Hematopoietic multipotent progenitor cell treated with erythropoietin and hydrocortisone succinate and interleukin-3 and kit ligand, for 8 days (in vitro differentiated cells): ENCODE results near the gene TOR1AIP2.
"Not testable (repeated sequence)": the region's sequence is repeated elsewhere in the genome, so short reads cannot be mapped to it uniquely, and the experiment has no call there.

ENCODE experiments used
- DNase-seq: peaks from one replicate; pipeline ENCODE4 v3.0.0-alpha.2; 2015

Gene TOR1AIP2

GRCh38 chr1:179805291-179806195 lies 72.1 kb downstream of the TOR1AIP2 start:
- DNase-seq: no peak

GRCh38 chr1:179804417-179804816 lies 73.2 kb downstream of the TOR1AIP2 start:
- DNase-seq: not testable (repeated sequence)

- DNase-seq: no peak
Measured at GRCh38 chr1:179803918-179804317, 73.7 kb downstream of the TOR1AIP2 start.

- DNase-seq: no peak
Measured at GRCh38 chr1:179803104-179803503, 74.5 kb downstream of the TOR1AIP2 start.

- DNase-seq: no peak
Measured at GRCh38 chr1:179800481-179800880, 77.1 kb downstream of the TOR1AIP2 start.

- DNase-seq: no peak
Measured at GRCh38 chr1:179798864-179799516, 78.6 kb downstream of the TOR1AIP2 start.

GRCh38 chr1:179798213-179798863 lies 79.3 kb downstream of the TOR1AIP2 start:
- no peak for DNase-seq

- DNase-seq: no peak
Measured at GRCh38 chr1:179794669-179795068, 82.9 kb downstream of the TOR1AIP2 start.

GRCh38 chr1:179794146-179794545 lies 83.5 kb downstream of the TOR1AIP2 start:
- no peak for DNase-seq

- DNase-seq: no peak
Measured at GRCh38 chr1:179793281-179793680, 84.3 kb downstream of the TOR1AIP2 start.
